GM11168 (cell line): Measurements from ENCODE around the gene SIX3.

Source experiments
- in situ Hi-C: fragments of 300-500 bp; cut with MboI; formaldehyde crosslinking; loops from one replicate; pipeline ENCODE4 v1.12.0; 2022; ENCODE audit warnings: low sequenced_read_pairs; ENCODE audit not compliant: unreplicated experiment

SIX3 gene

DNA sequence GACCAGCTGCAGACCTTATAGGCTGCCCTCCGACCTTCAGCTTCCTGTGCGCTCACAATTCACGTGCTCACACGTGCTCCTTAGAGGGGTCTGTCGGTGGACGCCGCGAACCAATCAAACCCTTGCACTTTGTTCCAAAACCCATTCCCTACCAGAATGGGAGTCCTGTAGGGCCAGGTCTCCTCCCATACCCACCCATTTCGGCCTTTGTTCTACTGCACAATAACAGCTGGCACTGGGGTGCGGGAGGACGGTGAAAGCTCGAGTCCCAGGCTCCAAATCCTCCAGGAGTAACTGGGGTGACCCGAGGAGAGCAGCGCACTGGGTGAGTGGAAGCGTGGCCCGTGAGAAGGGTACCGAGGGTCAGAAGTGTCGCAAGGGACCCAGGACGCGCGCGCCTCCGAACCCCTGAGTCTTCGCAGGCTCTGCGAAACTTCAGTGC is 13.0 kb downstream of the SIX3 start:
- in situ Hi-C loops = no loop called here

DNA sequence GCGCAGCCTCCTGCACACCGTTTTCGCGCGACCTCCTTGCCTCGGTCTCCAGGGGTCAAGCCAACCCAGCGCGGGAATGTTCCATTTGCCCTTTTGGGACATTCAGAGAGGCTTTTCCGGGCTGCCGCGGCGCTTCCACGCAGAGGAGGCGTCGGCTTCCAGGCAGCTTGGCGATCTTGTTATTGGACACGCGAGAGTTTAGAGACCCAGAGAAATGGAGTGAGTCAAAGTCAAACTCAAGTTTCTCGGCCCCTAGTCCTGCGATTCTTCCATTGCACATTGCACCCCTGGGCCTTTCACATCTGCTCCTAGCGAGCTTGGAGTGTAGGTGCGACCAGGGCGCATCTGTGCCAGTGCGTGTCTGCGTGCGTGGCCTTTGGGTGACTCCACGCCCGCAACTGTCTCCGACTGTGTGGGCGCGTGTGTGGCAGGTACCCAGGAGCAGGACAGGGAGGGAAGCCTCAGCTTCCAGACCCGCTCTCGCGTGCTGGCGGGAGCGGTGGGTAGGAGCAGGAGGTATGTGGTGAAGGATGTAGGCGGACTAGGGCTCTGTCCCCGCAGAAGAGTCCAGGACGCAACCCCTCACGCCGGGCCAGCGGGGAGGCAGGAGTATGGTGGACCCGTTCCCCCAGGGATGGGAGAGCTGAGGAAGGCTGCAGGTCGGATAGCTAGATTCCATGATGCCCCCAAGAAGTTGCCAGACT is 13.5 kb downstream of the SIX3 start:
- in situ Hi-C loops = no loop called here

DNA sequence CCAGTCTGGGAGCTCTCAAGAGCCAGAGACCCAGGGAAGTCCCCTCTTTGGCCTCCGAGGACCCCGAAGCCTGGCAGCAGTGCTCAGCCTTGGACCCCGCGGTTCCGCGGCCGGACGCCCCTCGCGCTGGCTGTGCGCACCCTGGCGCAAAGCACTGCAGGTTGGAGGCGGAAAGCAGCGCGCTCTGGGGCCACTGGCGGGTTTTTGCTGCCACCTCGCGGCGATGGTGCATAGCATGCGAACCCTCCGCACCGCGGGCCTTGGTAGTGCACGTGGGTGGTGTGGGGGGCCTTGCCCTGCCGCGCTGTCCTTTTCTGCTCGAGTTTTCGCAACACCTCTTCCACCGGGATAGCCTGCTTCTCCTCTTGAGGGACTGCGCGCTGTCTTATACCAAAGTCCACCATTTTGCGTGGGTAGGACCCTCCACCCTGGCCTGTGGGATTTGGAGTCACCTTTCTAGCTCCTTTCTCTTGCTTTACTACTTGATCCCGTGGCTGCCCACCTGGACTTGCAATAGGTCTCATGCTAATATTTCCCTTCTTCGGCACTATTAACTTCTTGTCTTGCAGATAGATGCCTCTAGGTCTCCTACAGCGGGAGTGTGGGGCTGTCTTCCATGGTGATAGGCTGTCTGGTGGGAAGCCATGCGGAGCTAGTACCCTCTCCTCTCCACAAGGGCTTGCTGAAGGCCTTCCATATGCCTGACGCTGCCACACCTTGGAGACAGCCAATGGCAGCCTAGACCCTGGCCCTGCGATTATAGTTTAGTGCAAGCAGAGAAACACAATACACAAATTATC is 14.3 kb downstream of the SIX3 start:
- in situ Hi-C loops = no loop called here

DNA sequence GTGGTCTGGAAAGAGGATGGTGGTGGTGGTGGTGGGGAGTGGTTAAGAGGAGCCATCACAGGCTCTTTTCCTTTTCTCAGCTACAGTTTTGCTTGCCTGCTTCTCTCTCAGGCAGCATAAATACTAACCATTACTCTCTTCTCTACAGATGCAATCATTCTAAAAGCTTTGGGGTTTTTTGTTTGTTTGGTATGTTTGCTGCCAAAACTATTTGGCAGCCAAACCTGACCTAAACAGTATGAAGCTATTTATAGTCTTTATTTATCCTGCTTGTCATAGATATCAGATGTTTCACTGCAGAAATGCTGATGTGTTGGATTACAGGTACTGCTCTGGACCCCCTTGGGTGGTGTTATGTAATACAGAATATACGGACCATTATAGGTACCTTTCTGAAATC is 15.3 kb downstream of the SIX3 start:
- in situ Hi-C loops = no loop called here

DNA sequence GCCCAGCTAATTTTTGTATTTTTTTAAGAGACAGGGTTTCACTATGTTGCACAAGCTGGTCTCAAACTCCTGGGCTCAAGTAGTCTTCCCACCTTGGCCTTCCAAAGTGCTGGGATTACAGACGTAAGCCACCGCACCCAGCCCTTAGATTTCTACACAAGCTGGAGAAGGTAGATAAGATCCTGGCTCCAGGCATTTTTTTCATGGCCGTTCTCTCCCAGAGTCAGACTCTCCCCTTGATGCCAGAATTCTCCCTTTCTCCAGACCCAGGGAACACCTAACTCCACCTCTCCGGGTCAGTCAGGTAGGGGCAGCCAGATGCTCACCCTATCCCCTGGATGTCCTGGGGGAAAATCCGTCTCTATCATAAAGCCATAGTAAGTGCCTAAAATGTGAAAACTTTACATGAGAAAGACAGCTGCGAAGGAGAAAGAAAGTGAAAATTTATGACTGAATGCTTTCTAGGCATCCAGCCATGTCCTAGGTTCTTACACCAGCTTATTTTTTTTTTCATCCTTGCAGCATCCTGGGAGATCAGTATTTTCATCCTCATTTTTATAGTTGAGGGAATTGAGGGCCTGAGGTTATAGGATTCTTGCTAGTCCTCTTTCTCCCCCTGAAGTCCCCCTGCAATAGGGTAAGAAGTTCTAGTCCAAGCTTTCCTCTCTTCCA is 16.3 kb downstream of the SIX3 start:
- in situ Hi-C loops = no loop called here

DNA sequence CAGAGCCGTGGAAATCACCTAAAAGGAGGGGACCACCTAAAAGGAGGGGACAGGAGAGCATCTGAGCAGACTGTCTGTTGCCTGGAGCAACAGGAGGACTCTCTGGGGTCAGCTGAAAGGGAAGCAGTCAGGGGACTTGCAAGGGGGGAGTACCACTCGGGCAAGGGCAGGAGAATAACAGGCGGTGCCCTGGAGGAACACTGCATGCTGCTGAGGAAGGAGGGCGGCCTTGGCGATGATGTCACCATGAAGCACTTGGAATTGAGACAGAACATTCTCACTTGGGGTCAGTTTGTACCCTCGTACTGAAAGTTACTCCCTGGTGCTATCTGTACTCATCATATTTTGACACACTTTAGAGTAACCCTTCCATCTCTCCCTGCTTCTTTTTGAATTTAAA is 18.4 kb downstream of the SIX3 start:
- in situ Hi-C loops = no loop called here

DNA sequence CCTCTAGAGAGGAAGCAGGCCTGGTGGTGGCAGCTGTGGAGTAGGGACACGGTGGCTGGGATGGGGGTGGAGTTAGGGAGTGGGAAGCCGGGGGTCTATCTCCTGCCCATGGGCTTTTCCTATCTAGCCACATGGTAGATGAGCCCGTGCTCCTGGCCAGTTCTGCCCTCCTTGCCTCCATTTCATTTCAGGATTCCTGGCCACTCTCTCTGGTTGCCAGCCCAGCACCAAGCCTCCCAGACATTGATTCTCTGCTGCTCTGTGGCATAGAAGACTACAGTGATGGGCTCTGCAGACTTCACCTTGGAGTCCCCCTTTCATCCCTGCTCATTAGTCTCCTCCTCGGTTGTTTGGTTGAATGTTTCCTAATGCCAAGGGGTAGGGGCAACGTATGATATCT is 19.4 kb downstream of the SIX3 start:
- in situ Hi-C loops = no loop called here

DNA sequence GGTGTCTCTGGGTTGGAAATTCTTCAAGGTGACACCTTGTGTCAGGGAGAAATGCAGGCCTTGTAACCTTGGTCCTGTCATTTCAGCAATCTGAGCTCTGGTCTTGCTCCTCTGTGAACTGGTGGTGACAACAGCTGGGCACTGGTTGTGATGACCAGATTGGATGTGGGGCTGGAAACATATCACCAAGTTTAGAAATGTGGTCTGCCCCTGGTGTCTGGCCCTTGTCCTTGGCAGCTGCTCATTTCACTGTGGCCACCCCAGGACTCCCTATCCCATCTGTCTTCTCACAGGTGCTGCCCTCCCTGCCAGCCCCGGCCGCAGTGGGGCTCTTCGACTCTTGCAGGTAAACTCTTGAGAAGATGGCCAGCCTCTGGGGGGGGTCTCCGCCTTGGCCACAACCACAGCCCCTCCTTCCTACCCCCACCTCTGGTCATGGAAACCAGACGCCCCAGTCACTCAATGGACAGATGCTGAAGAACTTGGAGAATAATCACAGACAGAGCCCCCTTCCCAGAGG is 20.7 kb downstream of the SIX3 start:
- in situ Hi-C loops = no loop called here

DNA sequence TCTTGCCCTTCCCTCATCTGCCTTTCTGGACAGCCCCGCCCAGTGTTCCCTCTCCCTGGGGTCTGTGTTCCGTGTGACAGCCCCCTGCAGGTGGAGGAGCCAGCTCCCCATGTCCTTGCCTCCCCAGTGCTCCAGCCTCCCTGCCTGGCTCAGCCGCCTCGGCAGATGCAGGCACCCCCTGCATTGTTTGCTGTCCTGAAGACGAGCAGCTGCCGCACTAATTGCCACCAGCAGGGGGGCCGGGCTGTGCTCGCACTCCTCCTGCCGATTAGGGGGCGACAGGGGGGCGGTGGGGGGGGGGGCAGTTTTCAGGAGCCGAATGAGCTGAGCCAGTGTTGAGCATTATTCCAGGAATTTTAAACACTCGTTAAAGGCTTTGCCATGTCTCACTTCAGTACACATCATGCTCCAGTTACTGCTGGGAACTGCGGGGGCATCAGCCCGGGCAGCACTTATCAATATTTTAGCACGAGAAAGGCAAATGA is 23.3 kb downstream of the SIX3 start:
- in situ Hi-C loops = no loop called here

DNA sequence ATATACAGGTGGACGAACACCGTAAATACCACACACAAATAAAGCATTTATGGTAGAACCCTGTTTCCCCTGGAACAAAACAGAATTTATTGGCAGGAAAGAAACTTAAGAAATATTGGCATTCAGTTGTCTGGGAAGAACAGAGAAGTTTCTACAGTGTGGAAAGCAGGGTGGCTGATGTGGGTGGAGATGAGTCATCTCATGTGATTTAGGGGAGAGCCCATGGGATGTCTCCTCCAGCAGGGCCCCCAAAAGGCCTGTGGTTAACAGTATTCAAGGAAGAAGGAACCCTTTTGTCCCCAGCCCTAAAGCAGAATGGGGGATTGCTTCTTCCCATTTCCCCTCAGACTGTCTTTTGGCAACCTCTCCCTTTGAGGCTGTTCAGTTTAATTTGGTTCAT is 24.2 kb downstream of the SIX3 start:
- in situ Hi-C loops = no loop called here

DNA sequence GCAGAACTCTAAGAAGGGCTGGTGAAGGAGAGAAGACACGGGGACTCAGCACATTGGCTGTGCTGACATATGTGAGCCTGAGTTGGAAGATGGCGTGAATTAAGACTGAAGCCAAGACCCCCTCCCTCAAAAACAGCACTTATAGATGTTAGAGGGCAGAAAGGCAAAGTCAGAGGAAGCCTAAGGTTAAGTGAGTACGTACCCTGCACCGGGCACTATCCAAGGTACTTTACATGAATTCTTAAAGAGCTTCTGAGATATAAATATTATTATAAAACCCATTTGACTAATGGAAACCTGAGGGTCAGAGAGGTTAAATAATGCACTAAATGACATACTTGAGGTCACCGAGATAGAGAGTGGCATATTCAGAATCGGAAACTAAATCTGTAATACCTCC is 25.6 kb downstream of the SIX3 start:
- in situ Hi-C loops = no loop called here

DNA sequence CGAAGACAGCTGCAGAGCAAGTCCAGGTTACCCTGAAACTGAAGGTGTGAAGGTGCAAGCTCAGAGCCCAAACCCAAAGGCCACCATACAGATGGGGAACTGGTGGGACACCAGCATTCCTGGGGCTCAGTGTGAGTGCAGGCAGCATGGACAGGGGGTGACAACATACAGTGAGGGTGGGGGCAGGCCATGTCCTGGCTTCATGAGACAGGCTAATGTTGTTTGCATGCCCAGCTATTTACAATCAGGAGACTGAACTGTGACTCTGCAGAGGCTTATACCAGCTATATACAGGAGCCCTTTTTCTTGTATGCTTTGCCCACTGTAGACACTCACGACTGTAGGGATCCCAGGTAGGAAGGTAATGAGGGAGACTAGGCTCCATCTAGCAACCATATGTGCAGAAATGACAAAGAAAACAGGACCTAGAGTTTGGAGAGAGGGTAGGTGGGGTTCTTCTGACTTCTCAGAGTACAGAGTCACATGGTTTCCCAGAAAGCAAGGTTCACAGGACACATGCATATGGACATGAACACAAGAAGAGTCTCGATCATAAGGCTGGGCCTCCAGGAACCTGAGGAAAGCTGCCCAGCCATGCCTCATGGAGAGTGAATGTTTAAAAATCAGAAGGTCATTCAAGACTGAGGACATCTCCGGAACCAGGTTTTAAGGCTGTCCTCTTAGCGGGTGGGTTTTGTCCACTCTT is 26.4 kb downstream of the SIX3 start:
- in situ Hi-C loops = no loop called here

DNA sequence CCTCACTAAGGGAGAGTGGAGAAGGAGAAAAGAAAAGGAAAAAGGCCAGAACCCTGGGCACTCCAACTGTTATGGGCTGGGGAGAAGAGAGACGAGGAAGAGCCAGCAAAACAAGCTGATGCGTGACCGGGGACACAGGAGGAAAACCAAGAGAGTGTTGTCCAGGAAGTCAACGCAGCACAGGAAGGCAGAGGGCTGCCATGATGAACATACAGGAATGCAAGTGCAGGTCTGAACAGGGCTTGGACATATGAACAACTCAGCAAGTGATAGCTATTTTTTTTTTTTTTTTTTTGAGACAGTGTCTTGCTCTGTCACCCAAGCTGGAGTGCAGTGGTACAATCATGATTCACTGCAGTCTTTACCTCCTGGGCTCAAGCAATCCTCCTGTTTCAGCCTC is 28.4 kb downstream of the SIX3 start:
- in situ Hi-C loops = no loop called here

DNA sequence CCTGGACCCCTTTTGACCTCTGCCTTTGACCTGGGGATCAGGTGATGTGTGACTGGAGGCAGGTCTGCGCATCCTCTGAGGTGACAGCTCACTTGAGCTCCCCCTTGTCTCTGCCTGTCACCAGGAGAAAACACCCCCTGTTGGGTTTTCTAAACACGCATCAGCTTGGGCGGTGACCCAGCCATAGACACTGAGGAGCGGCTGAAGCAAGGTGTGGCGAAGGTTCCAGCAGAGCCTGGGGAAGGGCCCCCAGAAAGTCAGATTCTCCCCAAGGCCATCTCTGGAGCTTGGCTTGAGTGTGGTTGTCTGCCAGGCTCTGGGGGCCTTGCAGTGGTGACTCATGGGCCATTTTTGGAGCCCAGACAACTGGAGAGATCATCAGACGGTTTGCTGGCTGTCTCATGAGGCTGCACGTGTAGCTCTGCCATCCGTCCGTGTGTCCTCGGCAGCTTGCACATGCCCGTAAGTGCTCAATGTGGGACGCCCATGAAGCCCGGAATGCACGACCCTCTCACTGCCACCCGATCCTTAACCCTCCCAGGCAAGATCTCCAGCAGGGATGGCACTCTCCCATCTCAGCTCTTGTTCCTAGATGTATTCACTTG is 29.4 kb downstream of the SIX3 start:
- in situ Hi-C loops = no loop called here

DNA sequence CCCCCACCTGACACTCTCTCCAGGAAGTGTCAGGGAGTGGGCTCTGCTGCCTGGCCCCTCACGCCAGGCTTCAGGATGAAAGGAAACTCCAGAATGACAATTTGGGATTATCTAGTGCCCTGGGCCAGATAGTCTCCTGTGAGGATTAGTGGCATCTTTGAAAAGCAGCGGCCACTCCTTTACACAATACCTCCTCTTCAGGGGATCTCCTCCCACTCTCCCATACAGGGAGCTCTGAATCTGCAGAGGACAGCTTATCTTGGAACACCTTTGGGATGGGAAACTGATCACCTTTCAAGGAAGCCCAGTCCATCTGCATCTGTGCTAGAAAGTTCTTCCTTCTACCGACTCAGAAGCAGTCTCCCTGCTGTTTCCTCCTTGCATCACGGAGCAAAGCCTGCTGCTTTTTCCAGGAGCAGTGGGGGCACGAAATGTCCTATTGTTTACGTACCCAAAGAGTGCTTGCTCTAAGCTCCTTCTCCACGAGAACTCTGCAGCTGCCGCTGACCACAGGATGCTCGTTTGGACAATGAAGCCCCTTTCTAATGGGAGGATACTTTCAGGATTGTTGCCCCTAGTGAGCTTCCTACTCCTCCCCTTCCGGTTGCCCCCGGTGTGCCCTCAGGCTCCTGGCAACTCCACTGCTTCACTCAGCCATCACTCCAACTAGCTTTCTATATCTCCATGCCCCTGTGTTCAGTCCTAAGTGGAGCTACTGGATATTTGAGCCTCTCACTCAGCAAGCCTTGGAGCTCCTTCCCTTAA is 31.5 kb downstream of the SIX3 start:
- in situ Hi-C loops = no loop called here

DNA sequence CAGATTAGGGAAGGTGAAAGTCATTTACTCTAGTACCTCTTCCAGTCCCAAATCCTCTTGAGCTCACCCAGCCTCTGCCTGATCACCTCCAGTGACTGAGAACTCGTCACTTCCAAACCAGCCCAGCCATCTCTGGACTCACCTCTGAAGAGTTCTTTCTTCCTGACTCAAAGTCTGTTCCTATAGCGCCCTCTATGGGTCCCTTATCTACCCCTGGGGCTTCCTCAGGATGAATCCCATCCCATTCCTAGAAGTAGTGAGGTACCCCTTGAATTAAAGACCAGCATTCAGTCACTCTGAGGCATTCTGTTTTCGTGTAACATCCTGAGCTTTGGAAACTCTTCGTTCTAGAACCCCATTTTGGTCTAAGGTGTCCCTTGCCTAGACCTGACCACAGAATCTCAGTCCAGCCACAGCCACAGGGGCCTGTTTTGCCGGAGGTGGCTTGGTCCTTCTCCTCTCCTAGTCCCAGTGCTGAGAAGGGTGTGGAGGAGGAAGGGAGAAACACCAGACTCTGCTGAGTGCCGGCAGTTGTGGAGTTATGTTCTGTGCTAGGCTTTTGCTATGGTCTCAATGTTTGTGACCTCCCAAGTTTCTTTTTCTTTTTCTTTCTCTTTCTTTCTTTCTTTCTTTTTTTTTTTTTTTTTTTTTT is 32.7 kb downstream of the SIX3 start:
- in situ Hi-C loops = no loop called here

DNA sequence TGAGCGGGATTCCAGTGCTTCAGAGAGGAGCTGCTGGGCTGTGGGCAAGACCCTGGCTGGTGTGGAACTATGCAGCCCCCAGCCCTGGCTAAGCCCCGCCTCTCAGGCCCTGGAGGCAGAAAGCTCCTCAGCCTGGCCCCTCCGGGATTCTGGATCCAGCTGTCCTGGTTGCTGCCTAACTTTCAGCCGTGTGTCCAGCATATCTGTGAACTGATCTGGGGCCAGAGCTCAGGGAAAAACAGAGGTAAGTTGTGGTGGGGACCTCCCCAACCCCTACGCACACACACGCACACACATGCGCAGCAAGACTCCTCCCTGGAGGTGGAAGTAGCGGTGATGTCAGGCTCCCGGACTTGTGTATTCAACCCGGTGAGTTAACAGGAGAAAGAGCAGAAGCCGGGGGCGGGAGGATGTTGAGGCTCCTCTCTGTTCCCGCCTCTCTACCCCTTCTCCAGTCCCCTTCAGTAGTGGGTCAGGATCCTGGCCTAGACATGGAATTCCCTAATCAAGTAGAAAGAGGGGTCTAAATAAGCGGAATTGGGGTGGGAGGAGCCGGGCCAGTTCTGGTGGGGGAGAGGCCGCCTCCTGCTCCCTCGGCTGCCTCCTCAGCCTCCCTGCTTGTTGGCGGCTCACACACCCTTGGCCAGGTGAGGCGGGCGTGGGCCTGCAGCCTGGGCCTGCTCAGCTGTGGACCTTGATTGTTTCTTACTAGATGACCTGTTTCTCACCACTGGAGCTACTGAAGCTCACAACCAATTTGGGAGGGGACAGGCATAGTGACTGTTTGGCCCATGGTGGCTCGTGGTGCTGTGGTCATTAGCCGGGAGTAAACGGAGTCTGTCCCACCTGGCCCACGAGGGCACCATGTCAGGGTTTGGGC is 34.3 kb downstream of the SIX3 start:
- in situ Hi-C loops = no loop called here

DNA sequence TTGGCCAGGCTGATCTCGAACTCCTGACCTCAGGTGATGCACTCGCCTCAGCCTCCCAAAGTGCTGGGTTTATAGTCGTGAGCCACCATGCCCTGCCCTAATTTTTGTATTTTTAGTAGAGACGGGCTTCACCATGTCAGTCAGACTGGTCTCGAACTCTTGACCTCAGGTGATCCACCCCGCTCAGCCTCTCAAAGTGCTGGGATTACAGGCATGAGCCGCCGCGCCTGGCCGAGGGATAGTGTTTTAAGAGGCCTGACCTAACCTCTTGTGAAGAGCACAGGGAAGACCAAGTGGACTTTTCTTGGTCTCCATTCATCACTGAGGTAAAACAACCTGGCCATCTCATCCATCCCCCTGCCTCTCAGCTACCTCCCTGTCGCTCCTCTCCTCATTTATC is 38.1 kb downstream of the SIX3 start:
- in situ Hi-C loops = no loop called here
